SIG-M5 treated with dmso at 0.1 percent for 504 hours (cell line): ENCODE data around the gene BSG.
"Not testable (repeated sequence)": the region's sequence is repeated elsewhere in the genome, so short reads cannot be mapped to it uniquely, and the experiment has no call there.

Experiments
- DNase-seq: peaks from one replicate; lab custom pipeline; 2025; ENCODE audit not compliant: unreplicated experiment; lab: John Stamatoyannopoulos, UW

BSG gene

DNA sequence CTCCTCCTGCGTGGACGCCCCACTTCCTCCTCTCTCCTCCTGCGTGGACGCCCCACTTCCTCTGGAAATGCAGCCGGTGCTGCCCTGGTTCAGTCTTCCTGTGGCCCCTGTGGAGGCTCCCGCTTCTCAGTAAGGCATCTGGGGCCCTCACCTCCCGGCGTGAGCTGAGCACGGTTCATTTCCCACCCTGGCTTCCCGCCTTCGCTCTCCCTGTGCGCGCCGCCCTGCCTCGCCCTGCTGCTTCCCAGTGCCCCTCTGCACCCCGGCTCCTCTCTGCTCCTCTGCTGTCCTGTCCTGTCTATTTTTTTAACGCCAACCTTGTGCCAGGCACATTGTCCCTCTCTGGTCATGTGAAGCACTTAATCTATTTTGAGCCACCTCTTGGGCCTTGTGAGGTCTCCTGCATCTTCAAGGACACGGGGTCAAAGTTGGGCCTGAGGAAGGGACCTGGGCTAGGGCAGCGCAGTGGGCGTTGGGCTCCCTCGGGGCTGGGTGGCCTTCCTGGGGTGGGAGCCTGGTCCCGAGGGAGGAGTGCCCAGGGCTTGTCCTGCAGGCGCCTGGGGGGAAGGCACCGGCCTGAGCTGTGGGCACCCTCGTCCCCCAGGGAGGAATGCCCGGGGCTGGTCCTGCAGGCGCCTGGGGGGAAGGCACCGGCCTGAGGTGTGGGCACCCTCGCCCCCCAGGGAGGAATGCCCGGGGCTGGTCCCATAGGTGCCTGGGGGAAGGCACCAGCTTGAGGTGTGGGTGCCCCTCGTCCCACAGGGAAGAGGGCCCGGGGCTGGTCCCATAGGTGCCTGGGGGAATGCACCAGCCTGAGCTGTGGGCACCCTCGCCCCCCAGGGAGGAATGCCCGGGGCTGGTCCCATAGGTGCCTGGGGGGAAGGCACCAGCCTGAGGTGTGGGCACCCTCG, 30.2 kb downstream of the BSG start:
- no peak for DNase-seq

DNA sequence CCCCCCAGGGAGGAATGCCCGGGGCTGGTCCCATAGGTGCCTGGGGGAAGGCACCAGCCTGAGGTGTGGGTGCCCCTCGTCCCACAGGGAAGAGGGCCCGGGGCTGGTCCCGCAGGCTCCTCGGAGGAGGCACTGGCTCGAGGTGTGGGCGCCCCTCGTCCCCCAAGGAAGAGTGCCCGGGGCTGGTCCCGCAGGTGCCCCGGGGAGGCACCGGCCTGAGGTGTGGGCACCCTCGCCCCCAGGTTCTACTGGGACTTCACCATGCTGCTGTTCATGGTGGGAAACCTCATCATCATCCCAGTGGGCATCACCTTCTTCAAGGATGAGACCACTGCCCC, 30.9 kb downstream of the BSG start:
- DNase-seq = not testable (repeated sequence)

DNA sequence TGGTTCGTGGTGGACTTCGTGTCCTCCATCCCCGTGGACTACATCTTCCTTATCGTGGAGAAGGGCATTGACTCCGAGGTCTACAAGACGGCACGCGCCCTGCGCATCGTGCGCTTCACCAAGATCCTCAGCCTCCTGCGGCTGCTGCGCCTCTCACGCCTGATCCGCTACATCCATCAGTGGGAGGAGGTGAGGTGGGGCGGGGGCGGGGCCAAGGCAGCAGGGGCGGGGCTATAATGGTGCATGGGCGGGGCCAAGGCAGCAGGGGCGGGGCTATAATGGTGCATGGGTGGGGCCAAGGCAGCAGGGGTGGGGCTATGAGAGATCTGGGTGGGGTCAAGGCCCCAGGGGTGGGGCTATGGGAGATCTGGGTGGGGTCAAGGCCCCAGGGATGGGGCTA, 31.4 kb downstream of the BSG start:
- DNase-seq = not testable (repeated sequence)

DNA sequence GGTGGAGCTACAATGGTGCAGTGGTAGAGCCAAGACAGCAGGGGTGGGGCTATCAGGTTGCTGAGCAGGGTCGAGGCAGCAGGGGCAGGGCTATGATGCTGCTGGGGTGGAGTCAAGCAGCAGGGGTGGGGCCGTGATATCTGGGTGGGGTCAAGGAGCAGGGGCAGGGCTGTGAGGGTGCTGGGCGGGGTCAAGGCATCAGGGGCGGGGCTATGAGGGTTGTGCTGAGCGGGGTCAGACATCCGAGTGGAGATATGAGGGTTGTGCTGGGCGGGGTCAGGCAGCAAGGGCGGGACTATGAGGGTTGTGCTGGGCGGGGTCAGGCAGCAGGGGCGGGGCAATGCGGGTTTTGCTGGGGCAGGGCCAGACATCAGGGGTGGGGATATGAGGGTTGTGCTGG, 32.0 kb downstream of the BSG start:
- DNase-seq = no peak

DNA sequence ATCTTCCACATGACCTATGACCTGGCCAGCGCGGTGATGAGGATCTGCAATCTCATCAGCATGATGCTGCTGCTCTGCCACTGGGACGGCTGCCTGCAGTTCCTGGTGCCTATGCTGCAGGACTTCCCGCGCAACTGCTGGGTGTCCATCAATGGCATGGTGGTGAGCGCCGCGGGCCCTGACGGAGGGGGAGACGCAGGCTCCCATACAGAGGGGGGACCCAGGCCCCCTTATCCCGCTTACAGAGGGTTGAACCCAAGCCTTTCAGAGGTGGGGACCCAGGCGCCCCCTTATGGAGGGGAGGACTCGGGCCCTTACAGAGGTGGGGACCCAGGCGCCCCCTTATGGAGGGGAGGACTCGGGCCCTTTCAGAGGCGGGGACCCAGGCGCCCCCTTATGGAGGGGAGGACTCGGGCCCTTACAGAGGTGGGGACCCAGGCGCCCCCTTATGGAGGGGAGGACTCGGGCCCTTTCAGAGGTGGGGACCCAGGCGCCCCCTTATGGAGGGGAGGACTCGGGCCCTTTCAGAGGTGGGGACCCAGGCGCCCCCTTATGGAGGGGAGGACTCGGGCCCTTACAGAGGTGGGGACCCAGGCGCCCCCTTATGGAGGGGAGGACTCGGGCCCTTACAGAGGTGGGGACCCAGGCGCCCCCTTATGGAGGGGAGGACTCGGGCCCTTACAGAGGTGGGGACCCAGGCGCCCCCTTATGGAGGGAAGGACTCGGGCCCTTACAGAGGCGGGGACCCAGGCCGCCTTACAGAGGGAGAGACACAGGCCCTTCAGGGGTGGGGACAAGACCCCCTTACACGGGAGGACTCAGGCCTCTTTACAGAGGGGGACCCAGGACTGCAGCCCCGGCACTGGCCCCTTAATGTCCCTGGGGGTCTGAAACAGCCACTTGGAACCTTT, 32.9 kb downstream of the BSG start:
- DNase-seq = not testable (repeated sequence)

DNA sequence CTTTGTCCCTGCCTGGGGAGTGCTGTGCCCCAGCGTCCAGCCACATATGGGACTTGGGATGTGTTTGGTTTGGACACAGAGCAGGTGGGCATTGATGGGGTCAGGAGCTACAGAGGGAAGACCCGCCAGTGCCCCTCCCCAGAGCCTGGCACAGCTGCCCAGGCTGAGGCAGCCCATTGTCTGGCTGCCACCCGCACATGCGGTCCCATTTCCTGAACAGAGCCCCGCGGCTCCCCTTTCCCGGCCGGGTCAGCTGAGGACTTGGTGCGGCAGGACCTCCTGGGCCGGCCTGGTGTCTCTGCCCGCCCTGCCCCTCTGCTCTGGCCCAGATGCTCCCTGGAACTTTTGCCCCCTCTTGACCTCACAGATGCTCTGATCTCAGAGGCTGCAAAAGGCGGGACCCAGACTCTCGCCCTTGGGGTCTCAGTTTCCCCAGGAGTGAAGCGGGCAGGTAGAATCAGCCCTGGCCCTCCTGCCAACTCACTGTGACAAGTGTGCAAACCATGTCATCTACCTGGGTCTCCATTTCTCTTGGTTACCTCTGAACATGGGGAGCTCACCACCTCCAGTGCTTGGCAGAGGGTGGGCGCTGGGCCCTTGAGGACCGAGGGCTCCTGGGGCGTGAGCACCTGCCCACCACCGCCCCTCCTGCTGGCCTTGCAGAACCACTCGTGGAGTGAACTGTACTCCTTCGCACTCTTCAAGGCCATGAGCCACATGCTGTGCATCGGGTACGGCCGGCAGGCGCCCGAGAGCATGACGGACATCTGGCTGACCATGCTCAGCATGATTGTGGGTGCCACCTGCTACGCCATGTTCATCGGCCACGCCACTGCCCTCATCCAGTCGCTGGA, 35.1 kb downstream of the BSG start:
- DNase-seq = no peak

DNA sequence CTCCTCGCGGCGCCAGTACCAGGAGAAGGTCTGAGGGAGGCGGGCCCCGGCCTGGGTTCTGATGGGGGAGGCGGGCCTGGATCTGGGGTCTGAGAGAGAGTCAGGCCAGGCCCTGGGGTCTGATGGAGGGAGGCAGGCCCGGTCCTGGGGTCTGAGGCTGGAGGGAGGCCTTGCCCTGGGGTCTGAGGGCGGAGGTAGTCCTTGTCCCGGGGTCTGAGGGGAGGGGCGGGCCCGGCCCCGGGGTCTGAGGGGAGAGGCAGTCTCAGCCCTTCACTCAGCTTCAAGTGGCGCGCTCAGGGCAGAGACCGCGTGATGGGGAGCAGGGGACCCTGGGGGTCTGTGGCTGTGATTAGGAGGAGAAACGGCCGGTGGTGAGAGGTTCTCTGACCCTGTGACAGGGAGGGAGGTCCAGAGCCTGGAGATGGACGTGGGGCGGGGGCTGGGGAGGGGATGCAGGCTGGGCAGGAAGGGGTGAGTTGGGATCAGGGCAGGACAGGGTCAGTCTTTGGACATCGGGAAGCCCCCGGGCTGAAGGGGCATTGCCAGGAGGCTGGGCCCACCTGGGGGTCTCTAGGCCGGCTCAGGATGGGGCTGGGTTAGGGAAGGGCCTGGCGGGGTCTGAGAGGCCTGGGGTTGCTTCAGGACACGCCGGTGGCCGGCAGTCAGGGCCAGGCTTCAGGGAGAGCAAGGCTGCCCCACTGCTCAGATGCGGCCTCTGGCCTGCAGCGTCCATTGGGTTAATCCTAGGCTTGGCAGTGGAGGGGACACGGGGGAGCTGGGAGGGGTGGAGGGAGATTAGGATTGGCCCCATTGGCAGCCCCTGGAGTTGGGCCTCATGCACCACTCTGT, 36.0 kb downstream of the BSG start:
- no peak for DNase-seq

DNA sequence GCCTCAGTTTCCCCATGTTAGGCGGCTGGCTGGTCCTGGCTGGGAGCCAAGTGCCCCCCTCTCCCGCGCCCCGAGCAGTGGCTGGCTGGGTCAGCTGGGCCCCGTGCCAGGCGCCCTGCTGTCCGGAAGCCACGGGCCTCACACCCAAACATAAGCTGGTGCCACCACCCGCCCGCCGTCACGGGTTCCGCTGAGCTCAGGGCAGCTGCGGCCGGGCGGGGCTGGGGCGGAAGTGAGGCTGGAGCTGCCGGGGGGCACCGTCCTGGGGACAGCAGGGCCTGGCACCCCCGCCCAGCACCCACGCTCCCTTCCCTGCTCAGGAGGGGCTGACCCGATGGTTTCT, 36.6 kb downstream of the BSG start:
- DNase-seq = no peak

DNA sequence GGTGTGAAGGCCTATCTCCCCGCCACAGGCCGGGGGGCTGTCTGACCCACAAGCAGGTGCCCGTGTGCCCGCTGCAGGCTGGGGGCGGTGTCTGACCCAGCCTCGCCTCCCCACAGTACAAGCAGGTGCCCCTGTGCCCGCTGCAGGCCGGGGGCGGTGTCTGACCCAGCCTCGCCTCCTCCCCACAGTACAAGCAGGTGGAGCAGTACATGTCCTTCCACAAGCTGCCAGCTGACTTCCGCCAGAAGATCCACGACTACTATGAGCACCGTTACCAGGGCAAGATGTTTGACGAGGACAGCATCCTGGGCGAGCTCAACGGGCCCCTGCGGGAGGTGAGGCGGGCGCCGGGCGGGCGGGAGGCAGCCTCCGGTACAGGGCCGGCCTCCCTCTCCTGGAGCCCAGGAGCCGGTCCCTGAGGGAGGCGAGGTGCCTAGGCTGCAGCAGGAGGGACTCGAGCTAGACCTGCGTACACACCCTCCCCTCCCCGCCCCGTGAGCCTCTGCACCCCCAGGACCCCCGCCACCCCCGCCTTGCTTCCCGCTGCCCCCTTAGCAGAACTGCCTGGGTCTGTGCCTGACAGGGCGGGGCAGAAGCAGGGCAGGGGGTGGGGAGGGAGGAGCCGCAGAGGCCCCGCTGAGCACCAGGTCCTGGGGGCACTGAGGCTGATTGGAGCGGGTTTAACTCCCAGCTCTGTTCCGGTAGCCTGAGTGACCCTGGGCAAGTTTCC, 37.8 kb downstream of the BSG start:
- no peak for DNase-seq

DNA sequence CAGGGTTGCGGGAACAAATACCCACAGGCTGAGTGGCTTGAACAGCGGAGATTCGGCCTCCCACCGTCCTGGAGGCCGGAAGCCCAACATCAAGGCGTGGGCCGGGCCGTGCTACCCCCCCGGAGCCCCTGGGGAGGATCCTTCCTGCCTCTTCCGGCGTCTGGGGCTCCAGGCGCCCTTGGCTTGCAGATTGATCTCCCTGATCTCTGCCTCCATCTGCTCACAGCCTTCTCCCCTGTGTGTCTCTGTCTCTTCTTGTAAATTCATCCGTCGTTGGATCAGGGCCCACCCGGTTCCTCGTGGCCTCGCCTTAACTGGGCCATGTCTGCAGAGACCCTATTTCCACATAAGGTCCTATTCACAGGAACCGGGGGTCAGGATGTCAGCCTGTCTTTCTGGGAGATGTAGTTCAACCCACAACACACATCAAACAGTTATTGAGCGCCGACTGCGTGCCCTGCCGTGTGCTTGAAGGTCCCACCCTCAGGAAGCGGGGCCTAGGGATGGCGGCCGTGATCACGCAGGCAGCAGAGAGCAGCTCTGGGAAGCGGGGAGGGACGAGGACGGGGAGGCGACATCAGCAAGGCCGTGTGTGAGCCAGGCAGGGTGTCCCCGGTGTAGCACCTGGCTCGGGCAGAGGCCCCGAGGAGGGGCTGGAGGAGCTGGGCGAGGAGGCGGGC, 38.5 kb downstream of the BSG start:
- DNase-seq = no peak

DNA sequence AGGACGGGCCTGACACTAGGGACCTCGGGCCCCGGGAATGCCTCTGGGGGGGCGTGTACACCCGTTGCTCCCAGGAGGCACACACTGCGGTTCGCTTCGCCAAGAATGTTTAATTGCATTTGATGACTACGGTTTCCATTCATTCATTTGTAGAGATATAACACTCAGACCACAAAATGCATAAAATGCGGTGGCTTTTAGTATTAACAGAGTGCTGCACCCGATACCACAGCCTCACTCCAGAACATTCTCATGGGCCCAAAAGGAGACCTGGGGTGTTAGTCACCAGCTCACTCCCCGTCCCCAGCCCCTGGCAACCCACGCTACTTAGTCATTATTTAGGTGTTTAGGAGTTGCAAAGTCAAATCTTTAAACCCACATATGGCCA, 39.1 kb downstream of the BSG start:
- no peak for DNase-seq

DNA sequence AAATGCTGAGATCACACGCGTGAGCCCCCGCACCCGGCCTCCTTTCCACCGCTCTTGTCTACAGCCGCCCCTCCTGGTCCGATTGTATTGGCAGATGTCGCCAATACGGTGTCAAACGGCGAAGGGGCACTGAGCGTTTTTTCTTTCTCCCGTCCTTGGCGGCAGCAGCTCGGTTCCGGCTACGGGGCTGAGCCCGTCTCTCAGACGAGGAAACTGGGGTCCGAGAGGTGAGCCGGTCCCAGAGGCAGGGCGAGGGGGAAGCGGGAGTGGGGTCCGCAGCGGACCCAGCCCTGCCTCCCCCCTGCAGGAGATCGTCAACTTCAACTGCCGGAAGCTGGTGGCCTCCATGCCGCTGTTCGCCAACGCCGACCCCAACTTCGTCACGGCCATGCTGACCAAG, 40.5 kb downstream of the BSG start:
- DNase-seq = no peak

DNA sequence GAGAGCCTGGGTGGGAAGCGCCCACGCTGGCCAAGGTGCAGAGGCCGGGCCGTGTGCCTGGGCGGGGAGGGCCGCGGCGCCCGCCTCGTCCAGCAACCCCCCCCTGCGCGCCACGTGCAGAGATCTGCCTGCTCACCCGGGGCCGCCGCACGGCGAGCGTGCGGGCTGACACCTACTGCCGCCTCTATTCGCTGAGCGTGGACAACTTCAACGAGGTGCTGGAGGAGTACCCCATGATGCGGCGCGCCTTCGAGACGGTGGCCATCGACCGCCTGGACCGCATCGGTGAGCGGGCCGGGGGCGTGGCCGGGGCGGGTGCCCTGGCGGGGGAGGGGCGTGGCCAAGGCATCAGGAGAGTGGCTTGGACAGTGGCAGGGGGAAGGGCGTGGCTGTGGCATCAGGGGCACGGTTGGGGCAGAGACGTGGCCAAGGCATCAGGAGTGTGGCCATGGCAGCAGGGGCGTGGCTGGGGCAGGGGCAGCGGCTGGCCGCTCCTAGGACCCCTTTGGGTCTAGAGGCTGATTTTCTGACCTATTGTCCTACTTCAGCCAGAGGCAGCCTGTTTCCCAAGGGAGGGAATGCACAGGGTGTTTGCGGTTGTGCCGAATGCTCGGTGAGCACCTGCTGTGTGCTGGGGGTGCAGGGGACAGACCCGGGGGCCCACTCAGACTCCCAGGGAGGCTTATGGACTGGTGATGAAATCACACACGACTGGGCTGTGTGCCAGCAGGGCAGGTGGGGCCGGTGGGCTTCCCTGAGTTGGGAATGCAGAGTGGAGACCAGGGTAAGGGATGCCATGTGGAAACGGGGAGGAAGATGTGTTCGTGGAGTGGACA, 41.6 kb downstream of the BSG start:
- no peak for DNase-seq

DNA sequence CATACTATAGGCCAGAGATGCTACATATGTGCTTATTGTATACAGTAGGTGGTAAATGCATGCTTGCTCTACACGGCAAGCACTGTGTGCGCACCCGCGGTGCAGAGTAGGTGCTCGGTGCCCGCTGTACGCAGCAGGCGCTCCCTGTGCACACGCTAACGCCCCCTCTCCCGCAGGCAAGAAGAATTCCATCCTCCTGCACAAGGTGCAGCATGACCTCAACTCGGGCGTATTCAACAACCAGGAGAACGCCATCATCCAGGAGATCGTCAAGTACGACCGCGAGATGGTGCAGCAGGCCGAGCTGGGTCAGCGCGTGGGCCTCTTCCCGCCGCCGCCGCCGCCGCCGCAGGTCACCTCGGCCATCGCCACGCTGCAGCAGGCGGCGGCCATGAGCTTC, 43.2 kb downstream of the BSG start:
- DNase-seq = no peak

DNA sequence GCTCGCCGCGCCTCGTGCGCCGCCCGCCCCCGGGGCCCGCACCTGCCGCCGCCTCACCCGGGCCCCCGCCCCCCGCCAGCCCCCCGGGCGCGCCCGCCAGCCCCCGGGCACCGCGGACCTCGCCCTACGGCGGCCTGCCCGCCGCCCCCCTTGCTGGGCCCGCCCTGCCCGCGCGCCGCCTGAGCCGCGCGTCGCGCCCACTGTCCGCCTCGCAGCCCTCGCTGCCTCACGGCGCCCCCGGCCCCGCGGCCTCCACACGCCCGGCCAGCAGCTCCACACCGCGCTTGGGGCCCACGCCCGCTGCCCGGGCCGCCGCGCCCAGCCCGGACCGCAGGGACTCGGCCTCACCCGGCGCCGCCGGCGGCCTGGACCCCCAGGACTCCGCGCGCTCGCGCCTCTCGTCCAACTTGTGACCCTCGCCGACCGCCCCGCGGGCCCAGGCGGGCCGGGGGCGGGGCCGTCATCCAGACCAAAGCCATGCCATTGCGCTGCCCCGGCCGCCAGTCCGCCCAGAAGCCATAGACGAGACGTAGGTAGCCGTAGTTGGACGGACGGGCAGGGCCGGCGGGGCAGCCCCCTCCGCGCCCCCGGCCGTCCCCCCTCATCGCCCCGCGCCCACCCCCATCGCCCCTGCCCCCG, 43.8 kb downstream of the BSG start:
- no peak for DNase-seq

DNA sequence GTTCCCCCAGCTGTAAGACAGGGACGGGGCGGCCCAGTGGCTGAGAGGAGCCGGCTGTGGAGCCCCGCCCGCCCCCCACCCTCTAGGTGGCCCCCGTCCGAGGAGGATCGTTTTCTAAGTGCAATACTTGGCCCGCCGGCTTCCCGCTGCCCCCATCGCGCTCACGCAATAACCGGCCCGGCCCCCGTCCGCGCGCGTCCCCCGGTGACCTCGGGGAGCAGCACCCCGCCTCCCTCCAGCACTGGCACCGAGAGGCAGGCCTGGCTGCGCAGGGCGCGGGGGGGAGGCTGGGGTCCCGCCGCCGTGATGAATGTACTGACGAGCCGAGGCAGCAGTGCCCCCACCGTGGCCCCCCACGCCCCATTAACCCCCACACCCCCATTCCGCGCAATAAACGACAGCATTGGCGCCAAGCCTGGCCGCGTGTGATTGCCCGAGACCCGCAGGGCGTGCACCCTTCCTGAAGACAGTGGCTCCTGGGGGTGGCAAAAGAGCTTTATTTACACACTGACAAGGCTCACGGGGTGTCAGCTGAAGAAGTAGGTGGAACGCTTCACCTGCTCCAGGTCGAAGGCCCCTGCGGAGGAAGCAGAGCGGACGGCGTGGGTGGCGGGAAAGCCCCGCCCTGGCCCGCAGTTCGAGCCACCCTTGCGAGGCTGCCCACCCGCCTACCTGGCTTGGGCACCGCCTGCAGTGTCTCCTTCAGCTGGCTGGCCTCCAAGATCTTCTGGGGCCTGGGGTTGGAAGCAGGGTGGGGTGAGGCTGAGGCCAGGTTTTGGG, 44.5 kb downstream of the BSG start:
- DNase-seq = no peak
